ENCODE measurements around the gene SLC5A5.

DNA sequence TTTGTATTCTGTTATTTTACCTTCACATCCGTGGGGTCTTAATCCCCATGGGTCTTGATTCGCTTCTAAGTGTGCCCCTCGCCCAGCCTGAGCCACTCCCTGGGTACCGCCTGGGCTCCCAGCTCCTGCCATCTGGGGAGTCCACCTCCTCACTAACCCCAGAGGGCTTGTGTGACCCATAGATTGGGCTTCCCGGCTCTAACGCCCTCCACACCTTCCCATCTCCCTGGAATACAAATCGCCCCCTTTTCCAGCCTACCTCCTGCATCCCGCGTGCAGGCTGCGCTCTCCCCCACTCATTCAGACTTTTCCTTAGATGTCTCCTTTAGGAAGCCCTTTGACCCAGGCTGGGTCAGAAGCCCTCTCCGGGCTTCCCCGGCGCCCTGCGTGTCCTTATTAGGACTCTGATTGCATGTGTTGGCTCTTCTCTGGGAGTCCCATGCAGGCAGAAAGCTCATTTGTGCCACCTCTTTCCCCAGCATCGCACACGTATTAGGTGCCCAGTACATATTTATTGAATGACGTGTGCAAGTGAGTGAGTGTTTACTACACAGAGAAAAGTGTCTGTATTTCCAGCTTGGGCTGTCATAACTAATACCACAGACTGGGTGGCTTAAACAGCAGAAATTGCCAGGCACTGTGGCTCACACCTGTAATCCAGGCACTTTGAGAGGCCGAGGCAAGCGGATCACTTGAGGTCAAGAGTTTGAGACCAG lies 61.8 kb downstream of the SLC5A5 start:
- TF ChIP-seq SUZ12 (IDR thresholded peaks at IDR 0.05; ENCODE audit: extremely low read depth, insufficient read depth, insufficient read length): no peak
- TF ChIP-seq ZNF274 (IDR thresholded peaks at IDR 0.05; ENCODE audit: low read depth, low read length): no peak
- TF ChIP-seq YY1 (IDR thresholded peaks at IDR 0.05; ENCODE audit: insufficient read depth, insufficient read length): no peak
